ENCODE measurements around the gene OSBPL10. TPM values are rescaled to one million over a fixed set of nuclear protein-coding genes. Genes with fewer than 3 reads are reported as not detected.

OSBPL10 gene
- polyA plus RNA-seq, 1 experiment: 11.2 TPM

DNA sequence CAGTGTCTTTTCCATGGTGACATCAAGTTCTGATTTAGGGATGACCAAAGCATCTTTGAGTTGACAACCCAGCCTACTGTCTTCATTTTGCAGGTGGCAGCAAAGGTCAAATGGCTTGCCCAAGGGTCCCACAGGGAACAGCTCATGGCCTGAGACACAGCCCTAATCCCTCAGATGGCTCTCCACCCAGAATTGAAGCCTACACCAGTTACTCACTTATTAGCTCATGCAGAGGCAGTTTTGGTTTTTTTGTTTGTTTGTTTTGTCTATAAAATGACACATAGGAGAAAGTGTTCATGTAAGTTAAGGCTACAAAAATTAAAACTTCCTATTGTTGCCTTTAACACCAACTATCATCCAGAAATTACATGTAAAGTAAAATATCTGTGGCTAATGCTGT lies 167.9 kb downstream of the OSBPL10 start:
- POLR2A ChIA-PET: no interaction called here
- TF ChIP-seq, protein P1, sequence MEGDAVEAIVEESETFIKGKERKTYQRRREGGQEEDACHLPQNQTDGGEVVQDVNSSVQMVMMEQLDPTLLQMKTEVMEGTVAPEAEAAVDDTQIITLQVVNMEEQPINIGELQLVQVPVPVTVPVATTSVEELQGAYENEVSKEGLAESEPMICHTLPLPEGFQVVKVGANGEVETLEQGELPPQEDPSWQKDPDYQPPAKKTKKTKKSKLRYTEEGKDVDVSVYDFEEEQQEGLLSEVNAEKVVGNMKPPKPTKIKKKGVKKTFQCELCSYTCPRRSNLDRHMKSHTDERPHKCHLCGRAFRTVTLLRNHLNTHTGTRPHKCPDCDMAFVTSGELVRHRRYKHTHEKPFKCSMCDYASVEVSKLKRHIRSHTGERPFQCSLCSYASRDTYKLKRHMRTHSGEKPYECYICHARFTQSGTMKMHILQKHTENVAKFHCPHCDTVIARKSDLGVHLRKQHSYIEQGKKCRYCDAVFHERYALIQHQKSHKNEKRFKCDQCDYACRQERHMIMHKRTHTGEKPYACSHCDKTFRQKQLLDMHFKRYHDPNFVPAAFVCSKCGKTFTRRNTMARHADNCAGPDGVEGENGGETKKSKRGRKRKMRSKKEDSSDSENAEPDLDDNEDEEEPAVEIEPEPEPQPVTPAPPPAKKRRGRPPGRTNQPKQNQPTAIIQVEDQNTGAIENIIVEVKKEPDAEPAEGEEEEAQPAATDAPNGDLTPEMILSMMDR (IDR thresholded peaks at IDR 0.05; ENCODE audit: insufficient read depth, low read depth, low read length): no peak
- Histone ChIP-seq H3K36me3 (ENCODE audit: control insufficient read depth, insufficient read depth, low read length) (no peaks in the 10 kb centered on the region), H3K27me3 (ENCODE audit: control insufficient read depth, insufficient read depth, low read length) (no peaks in the 10 kb centered on the region), H3K4me3 (ENCODE audit: low read depth, low read length) (no peak overlapping the region)
- CTCF ChIA-PET: interaction anchor here (0.9 to 1.3 kb wide), 2 partner anchors 8 to 28 kb away, joined by 3 read pairs; no protein-coding TSS in a partner anchor
- DNase-seq (ENCODE audit: low read depth): no peak

DNA sequence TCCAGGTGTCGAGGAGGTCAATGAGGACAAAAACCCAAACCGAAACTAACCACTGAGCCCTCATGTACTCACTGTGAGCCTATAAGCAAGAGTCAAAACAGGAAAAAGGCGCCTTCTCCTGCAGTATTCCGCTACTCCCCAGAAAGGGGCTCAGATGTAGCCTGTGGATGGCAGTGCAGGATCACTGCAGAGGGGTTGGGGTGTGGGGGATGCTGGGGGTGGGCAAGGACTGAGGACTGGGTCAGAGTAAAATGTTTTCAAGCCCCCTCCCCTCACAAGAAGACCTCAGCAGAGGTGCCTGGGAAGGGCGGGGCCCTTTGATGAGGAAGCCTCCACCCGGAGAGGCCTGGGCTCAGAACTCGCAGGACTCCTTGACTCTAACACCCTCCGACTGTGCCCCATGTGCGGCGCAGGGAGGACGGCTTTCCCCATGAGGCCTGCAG lies 170.1 kb downstream of the OSBPL10 start:
- DNase-seq (ENCODE audit: low read depth): no peak
- no peaks in the 10 kb centered on the region for H3K27me3 ChIP-seq (ENCODE audit: control insufficient read depth, insufficient read depth, low read length)
- ChIA-PET CTCF (no interaction called here), POLR2A (no interaction called here)
- TF ChIP-seq, protein P1 (IDR thresholded peaks at IDR 0.05; ENCODE audit: insufficient read depth, low read depth, low read length): no peak
- no peak overlapping the region for H3K4me3 ChIP-seq (ENCODE audit: low read depth, low read length)
- H3K36me3 ChIP-seq (ENCODE audit: control insufficient read depth, insufficient read depth, low read length): no peaks in the 10 kb centered on the region

DNA sequence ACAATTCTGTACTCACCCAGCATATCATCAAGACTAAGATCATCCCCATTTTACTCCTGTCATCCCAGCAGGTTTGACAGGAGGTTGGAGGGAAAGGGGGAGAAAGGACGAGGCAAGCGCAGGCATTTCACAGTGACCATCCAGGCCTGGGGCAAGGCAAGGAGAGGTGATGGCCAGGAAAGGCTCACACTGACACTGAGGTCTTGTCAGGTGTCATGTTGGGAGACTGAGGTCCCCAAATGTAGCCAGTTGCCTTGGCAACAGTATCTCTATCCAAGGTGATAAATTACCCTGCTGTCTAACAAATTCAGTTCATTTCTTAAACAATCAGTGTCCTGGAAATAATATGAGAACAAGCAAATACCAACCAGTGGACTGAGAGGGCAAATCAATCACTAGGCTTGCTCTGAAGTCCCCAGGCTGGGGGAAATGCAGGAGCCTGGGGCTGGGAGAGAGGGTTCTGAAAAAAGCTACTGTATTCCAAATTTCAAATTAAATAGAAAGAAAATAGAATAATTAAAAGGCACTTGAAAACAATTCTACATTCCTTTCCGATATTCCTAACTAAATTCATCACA lies 172.8 kb downstream of the OSBPL10 start:
- Histone ChIP-seq H3K36me3 (ENCODE audit: control insufficient read depth, insufficient read depth, low read length) (no peaks in the 10 kb centered on the region), H3K27me3 (ENCODE audit: control insufficient read depth, insufficient read depth, low read length) (no peaks in the 10 kb centered on the region), H3K4me3 (ENCODE audit: low read depth, low read length) (no peak overlapping the region)
- DNase-seq (ENCODE audit: low read depth): no peak
- TF ChIP-seq, protein P1 (IDR thresholded peaks at IDR 0.05; ENCODE audit: insufficient read depth, low read depth, low read length): no peak
- CTCF ChIA-PET: no interaction called here
- POLR2A ChIA-PET: no interaction called here

DNA sequence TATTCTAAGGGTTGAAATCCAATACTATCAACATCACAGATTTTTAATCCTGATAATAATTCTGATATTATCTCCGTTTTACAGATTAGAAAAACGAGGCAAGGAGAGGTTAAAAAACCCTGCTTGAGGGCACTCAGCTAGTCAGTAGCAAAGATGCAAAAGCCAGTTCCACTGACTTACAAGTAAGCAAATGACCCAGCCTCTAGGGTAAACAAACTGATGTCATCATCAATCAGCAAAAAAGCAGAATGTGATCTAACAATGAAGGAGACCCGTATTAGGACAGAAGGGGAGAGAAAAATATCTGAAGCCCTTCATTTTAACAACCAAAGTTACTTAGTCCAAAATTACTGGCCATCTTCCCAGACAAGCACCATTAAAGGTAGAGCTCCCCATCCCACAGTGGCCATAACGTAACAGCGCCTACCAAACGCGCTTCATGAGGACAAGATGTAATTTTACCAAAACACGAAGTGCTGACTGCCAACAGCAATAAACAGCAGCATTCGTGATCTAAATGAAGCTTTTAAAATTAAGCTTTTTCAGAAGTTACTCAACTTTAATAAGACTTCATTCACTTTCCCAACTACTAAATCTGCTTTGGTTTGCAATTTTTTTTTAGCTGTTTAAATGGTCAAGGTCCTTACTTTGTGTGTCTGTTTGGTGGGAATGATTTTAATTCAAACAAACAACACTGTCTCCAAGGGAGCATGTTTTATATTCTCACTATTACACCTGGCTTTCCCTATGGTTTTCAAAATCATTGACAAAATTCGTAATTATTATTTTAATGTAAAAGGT lies 176.6 kb downstream of the OSBPL10 start:
- Histone ChIP-seq H3K27me3 (ENCODE audit: control insufficient read depth, insufficient read depth, low read length) (no peaks in the 10 kb centered on the region), H3K36me3 (ENCODE audit: control insufficient read depth, insufficient read depth, low read length) (no peaks in the 10 kb centered on the region), H3K4me3 (ENCODE audit: low read depth, low read length) (no peak overlapping the region)
- POLR2A ChIA-PET: no interaction called here
- CTCF ChIA-PET: interaction anchor here (0.9 to 1.1 kb wide), 2 partner anchors 9 to 325 kb away, joined by 3 to 4 read pairs; no protein-coding TSS in a partner anchor
- TF ChIP-seq, protein P1 (IDR thresholded peaks at IDR 0.05; ENCODE audit: insufficient read depth, low read depth, low read length): no peak
- DNase-seq (ENCODE audit: low read depth): no peak

DNA sequence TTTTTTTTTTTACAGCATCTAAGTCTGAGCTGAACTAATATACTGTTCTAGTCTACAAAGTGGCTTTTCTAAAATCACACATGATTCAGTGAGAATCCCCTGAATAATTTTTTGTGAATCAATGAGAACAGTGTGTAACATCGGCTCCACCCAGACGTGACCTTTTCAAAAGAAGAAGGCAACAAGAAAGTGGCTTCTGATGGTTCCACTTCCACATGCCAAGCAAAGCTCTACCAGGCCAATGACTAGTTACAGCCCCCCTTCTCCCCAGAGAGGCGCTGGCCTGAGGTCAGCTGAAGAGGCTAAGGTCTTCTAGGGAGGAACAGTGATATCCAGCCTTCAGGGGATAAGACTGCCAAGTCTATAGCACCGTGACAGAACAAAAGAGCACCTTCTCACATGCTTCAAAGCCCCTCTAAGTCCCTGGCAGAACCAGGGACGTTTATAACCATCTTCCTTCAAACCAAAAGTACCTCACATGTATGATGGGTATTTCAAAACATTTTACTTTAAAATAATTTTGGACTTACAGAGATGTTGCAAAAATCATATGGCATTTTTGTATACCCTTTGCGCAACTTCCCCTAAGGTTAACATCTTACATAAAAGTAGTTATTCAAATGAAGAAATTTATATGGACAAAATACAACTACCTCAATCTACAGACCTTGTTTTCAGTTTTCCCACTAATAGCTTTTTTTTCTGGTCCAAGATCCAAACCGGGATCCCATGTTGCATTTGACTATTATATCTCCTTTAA lies 177.9 kb downstream of the OSBPL10 start:
- Histone ChIP-seq H3K36me3 (ENCODE audit: control insufficient read depth, insufficient read depth, low read length) (no peaks in the 10 kb centered on the region), H3K27me3 (ENCODE audit: control insufficient read depth, insufficient read depth, low read length) (no peaks in the 10 kb centered on the region), H3K4me3 (ENCODE audit: low read depth, low read length) (no peak overlapping the region)
- POLR2A ChIA-PET: interaction anchor here (0.6 kb wide), 1 partner anchor 1044 kb away, joined by 4 read pairs; no protein-coding TSS in a partner anchor
- CTCF ChIA-PET: interaction anchor here (0.5 to 0.9 kb wide), 2 partner anchors 163 to 326 kb away, joined by 4 read pairs; no protein-coding TSS in a partner anchor
- TF ChIP-seq, protein P1 (IDR thresholded peaks at IDR 0.05; ENCODE audit: insufficient read depth, low read depth, low read length): no peak
- no peak for DNase-seq (ENCODE audit: low read depth)
